Tibial nerve (tissue), 4 donors: Measurements from ENCODE around the gene CEP170.

Experiments
- EP300 ChIP-seq, 2 donors: sonication (generic); formaldehyde crosslinking; IDR thresholded peaks; one replicate each; pipeline ENCODE4 v1.6.1; 2017; ENCODE audit warnings: antibody characterized with exemption in 2 of 2, mild to moderate bottlenecking in 1 of 2
- POLR2A ChIP-seq, 2 donors: fragments of 450-650 bp; IDR thresholded peaks; one replicate each; pipeline ENCODE4 v1.6.1; 2017; ENCODE audit warnings: antibody characterized with exemption in 2 of 2, mild to moderate bottlenecking in 2 of 2, moderate library complexity in 2 of 2
- TF ChIP-seq, protein P1 (sequence below), 5 experiments: fragments of 200-600 bp in 3 of 5; fragments of 450-650 bp in 2 of 5; sonication (generic) in 3 of 5; IDR thresholded peaks; one replicate each; pipeline ENCODE4 v1.5.1; 2016 to 2019; ENCODE audit warnings: antibody characterized with exemption in 5 of 5, mild to moderate bottlenecking in 3 of 5, moderate library complexity in 2 of 5

- TF ChIP-seq POLR2A (IDR thresholded peaks at IDR 0.05) (no peak), EP300 (IDR thresholded peaks at IDR 0.05) (no peak)
- TF ChIP-seq, protein P1, sequence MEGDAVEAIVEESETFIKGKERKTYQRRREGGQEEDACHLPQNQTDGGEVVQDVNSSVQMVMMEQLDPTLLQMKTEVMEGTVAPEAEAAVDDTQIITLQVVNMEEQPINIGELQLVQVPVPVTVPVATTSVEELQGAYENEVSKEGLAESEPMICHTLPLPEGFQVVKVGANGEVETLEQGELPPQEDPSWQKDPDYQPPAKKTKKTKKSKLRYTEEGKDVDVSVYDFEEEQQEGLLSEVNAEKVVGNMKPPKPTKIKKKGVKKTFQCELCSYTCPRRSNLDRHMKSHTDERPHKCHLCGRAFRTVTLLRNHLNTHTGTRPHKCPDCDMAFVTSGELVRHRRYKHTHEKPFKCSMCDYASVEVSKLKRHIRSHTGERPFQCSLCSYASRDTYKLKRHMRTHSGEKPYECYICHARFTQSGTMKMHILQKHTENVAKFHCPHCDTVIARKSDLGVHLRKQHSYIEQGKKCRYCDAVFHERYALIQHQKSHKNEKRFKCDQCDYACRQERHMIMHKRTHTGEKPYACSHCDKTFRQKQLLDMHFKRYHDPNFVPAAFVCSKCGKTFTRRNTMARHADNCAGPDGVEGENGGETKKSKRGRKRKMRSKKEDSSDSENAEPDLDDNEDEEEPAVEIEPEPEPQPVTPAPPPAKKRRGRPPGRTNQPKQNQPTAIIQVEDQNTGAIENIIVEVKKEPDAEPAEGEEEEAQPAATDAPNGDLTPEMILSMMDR (IDR thresholded peaks at IDR 0.05): no peak
Measured at GRCh38 chr1:243260221-243260880, 5.3 kb upstream of the CEP170 start.
